Naive thymus-derived CD8-positive, alpha-beta T cell (primary cell): ENCODE data around the gene BRD8. TPM values are rescaled to one million over a fixed set of nuclear protein-coding genes. Genes with fewer than 3 reads are reported as not detected.
"Not testable (repeated sequence)": the region's sequence is repeated elsewhere in the genome, so short reads cannot be mapped to it uniquely, and the experiment has no call there.

ENCODE experiments used
- ATAC-seq, 2 donors: fragments of 150-1000 bp; cut with Tn5 transposase in 1 of 2; sonication (Bioruptor Pico), chemical (Tn5 transposase) in 1 of 2; 1 replicate in 1 of 2; 2 replicates in 1 of 2; pipeline ENCODE4 v1.10.0; 2021; ENCODE audit warnings: mild to moderate bottlenecking in 2 of 2, moderate library complexity in 2 of 2
- POLR2A ChIA-PET: fragments of 350-600 bp; sonication (Branson Sonifier 250); formaldehyde crosslinking; loops from one replicate; lab custom pipeline; 2021; ENCODE audit warnings: antibody characterized with exemption; lab: Charles Lee
- DNase-seq, 10 donors: peaks; one replicate each; pipeline versions ENCODE4 v3.0.0 to v3.0.0-alpha.2; 2020 to 2022
- H3K27ac Mint-ChIP-seq, 10 donors: one replicate each; pipeline ENCODE4 v1.8.0; 2020 to 2022; ENCODE audit warnings: mild to moderate bottlenecking in 10 of 10, mixed read lengths in 10 of 10, moderate library complexity in 4 of 10, inconsistent platforms in 1 of 10
- H3K27me3 Mint-ChIP-seq, 5 donors: one replicate each; pipeline ENCODE4 v1.8.0; 2021 to 2022; ENCODE audit warnings: mixed read lengths in 5 of 5
- H3K36me3 Mint-ChIP-seq, 3 donors: one replicate each; pipeline ENCODE4 v1.8.0; 2020 to 2022; ENCODE audit warnings: mixed read lengths in 3 of 3, mild to moderate bottlenecking in 2 of 3, inconsistent platforms in 1 of 3
- H3K4me1 Mint-ChIP-seq, 4 donors: one replicate each; pipeline ENCODE4 v1.8.0; 2021 to 2022; ENCODE audit warnings: mixed read lengths in 4 of 4
- H3K4me3 Mint-ChIP-seq, 10 donors: one replicate each; pipeline ENCODE4 v1.8.0; 2020 to 2022; ENCODE audit warnings: mild to moderate bottlenecking in 10 of 10, mixed read lengths in 10 of 10, moderate library complexity in 6 of 10, inconsistent platforms in 1 of 10
- H3K9me3 Mint-ChIP-seq, 9 donors: one replicate each; pipeline ENCODE4 v1.8.0; 2020 to 2022; ENCODE audit warnings: mixed read lengths in 9 of 9, mild to moderate bottlenecking in 3 of 9, inconsistent platforms in 1 of 9, moderate library complexity in 1 of 9
- polyA plus RNA-seq, 3 donors: library from polyadenylated mRNA; unstranded; fragments of 300-500 nt; fragmentation: Illumina TruSeq; gene quantifications; one replicate each; pipeline ENCODE4 v1.2.3, GENCODE V29; 2021
- total RNA-seq, 8 experiments: library from RNA in 2 of 8; stranded (reverse) in 2 of 8; gene quantifications; one replicate each; pipeline ENCODE4 v1.2.3 and lab custom pipeline; 2021 to 2026

The BRD8 gene
- total and polyA plus RNA-seq, 5 experiments from 2014 or later = 24.0 to 77.4 (median 37.7) TPM

GRCh38 chr5:138155977-138156376, 22.5 kb downstream of the BRD8 start:
- POLR2A ChIA-PET = interaction anchor here (0.7 kb wide), 1 partner anchor 62 kb away, joined by 3 read pairs; no protein-coding TSS in a partner anchor
- Mint-ChIP-seq H3K27ac (peak overlapping the region in 1 of 10 donors; percentile 24), H3K36me3 (peaks cover 18 to 53% (median 38%) of the 10 kb centered on the region in 3 donors)
- not testable (repeated sequence) for H3K4me3 Mint-ChIP-seq, DNase-seq, H3K4me1 Mint-ChIP-seq, ATAC-seq, H3K27me3 Mint-ChIP-seq, H3K9me3 Mint-ChIP-seq

GRCh38 chr5:138149530-138149929, 28.9 kb downstream of the BRD8 start:
- ATAC-seq (no peak), DNase-seq (no peak)
- POLR2A ChIA-PET = no interaction called here
- Mint-ChIP-seq H3K9me3 (no peaks in the 10 kb centered on the region), H3K27me3 (no peaks in the 10 kb centered on the region), H3K36me3 (no peaks in the 10 kb centered on the region), H3K4me1 (no peaks in the 10 kb centered on the region), H3K4me3 (no peak overlapping the region), H3K27ac (peak overlapping the region in 1 of 10 donors; percentile 66)

- Mint-ChIP-seq H3K4me1 (no peaks in the 10 kb centered on the region), H3K9me3 (no peaks in the 10 kb centered on the region), H3K36me3 (no peaks in the 10 kb centered on the region), H3K27ac (no peak overlapping the region), H3K27me3 (no peaks in the 10 kb centered on the region), H3K4me3 (no peak overlapping the region)
- ATAC-seq (no peak), DNase-seq (no peak)
- POLR2A ChIA-PET = no interaction called here
Observed at GRCh38 chr5:138148811-138149210, 29.6 kb downstream of the BRD8 start.

GRCh38 chr5:138143578-138143977, 34.9 kb downstream of the BRD8 start:
- POLR2A ChIA-PET, H3K27ac Mint-ChIP-seq, H3K4me3 Mint-ChIP-seq, H3K36me3 Mint-ChIP-seq, H3K9me3 Mint-ChIP-seq, DNase-seq, ATAC-seq, H3K4me1 Mint-ChIP-seq, H3K27me3 Mint-ChIP-seq: not testable (repeated sequence)

GRCh38 chr5:138141734-138142133, 36.7 kb downstream of the BRD8 start:
- no peak overlapping the region for H3K4me3 Mint-ChIP-seq
- H3K27ac Mint-ChIP-seq = no peak overlapping the region
- DNase-seq (no peak), ATAC-seq (no peak)
- H3K4me1 Mint-ChIP-seq = peaks cover 0 to 5% (median 2%) of the 10 kb centered on the region in 4 donors
- H3K27me3 Mint-ChIP-seq = peaks cover 4 to 14% (median 9%) of the 10 kb centered on the region in 5 donors
- H3K36me3 Mint-ChIP-seq = no peaks in the 10 kb centered on the region
- POLR2A ChIA-PET = no interaction called here
- H3K9me3 Mint-ChIP-seq = no peaks in the 10 kb centered on the region

GRCh38 chr5:138140268-138140667, 38.2 kb downstream of the BRD8 start:
- ATAC-seq (no peak), DNase-seq (no peak)
- peaks cover 0 to 5% (median 2%) of the 10 kb centered on the region in 4 donors for H3K4me1 Mint-ChIP-seq
- H3K4me3 Mint-ChIP-seq = no peak overlapping the region
- peaks cover 7 to 25% (median 17%) of the 10 kb centered on the region in 5 donors for H3K27me3 Mint-ChIP-seq
- POLR2A ChIA-PET = no interaction called here
- H3K36me3 Mint-ChIP-seq = no peaks in the 10 kb centered on the region
- H3K27ac Mint-ChIP-seq = no peak overlapping the region
- H3K9me3 Mint-ChIP-seq = no peaks in the 10 kb centered on the region

GRCh38 chr5:138139781-138140090, 38.7 kb downstream of the BRD8 start:
- Mint-ChIP-seq H3K4me1 (peaks cover 0 to 5% (median 2%) of the 10 kb centered on the region in 4 donors), H3K27me3 (peaks cover 7 to 25% (median 18%) of the 10 kb centered on the region in 5 donors), H3K36me3 (no peaks in the 10 kb centered on the region), H3K27ac (no peak overlapping the region), H3K9me3 (no peaks in the 10 kb centered on the region), H3K4me3 (no peak overlapping the region)
- ATAC-seq (no peak), DNase-seq (no peak)
- POLR2A ChIA-PET = no interaction called here

- H3K4me3 Mint-ChIP-seq = peak within 1 kb of the TSS in 1 of 10 donors; percentile 28
- DNase-seq (no peak), ATAC-seq (no peak)
- peaks cover 7 to 25% (median 18%) of the 10 kb centered on the region in 5 donors for H3K27me3 Mint-ChIP-seq
- H3K4me1 Mint-ChIP-seq = peaks cover 0 to 5% (median 2%) of the 10 kb centered on the region in 4 donors
- H3K36me3 Mint-ChIP-seq = no peaks in the 10 kb centered on the region
- no peaks in the 10 kb centered on the region for H3K9me3 Mint-ChIP-seq
- POLR2A ChIA-PET = no interaction called here
- H3K27ac Mint-ChIP-seq = no peak within 1 kb of the TSS
Observed at GRCh38 chr5:138138949-138139780, 39.3 kb downstream of the BRD8 start, which contains the start of gene NME5. TSS of gene NME5 (minus strand) at chr5:138139428. CDS start at chr5:138138780, 648 bp downstream.

GRCh38 chr5:138132543-138132942, 45.9 kb downstream of the BRD8 start:
- Mint-ChIP-seq H3K36me3 (no peaks in the 10 kb centered on the region), H3K9me3 (no peaks in the 10 kb centered on the region), H3K27ac (no peak overlapping the region), H3K27me3 (peaks cover 6 to 27% (median 16%) of the 10 kb centered on the region in 5 donors), H3K4me3 (peak overlapping the region in 3 of 10 donors; percentile 69 to 77 (median 77)), H3K4me1 (peaks cover 0 to 6% (median 2%) of the 10 kb centered on the region in 4 donors)
- ATAC-seq (no peak), DNase-seq (no peak)
- POLR2A ChIA-PET = interaction anchor here (2.0 kb wide), 1 partner anchor 55 kb away, joined by 7 read pairs; no protein-coding TSS in a partner anchor

- no peak overlapping the region for H3K27ac Mint-ChIP-seq
- ATAC-seq (no peak), DNase-seq (no peak)
- peaks cover 6 to 18% (median 9%) of the 10 kb centered on the region in 5 donors for H3K27me3 Mint-ChIP-seq
- H3K9me3 Mint-ChIP-seq = no peaks in the 10 kb centered on the region
- H3K4me3 Mint-ChIP-seq = no peak overlapping the region
- POLR2A ChIA-PET = interaction anchor here (0.7 kb wide), 1 partner anchor 8 kb away, joined by 3 read pairs; no protein-coding TSS in a partner anchor
- H3K4me1 Mint-ChIP-seq = peaks cover 0 to 6% (median 2%) of the 10 kb centered on the region in 4 donors
- H3K36me3 Mint-ChIP-seq = no peaks in the 10 kb centered on the region
Observed at GRCh38 chr5:138129347-138129746, 49.1 kb downstream of the BRD8 start.

GRCh38 chr5:138128334-138128733, 50.1 kb downstream of the BRD8 start:
- Mint-ChIP-seq H3K4me1 (peaks cover 0 to under 1% (median under 1%) of the 10 kb centered on the region in 4 donors), H3K4me3 (no peak overlapping the region), H3K36me3 (no peaks in the 10 kb centered on the region), H3K27me3 (peaks cover under 1 to 13% (median 7%) of the 10 kb centered on the region in 5 donors), H3K27ac (no peak overlapping the region), H3K9me3 (no peaks in the 10 kb centered on the region)
- DNase-seq (no peak), ATAC-seq (no peak)
- POLR2A ChIA-PET = no interaction called here

- Mint-ChIP-seq H3K4me1 (no peaks in the 10 kb centered on the region), H3K27me3 (peaks cover 0 to 2% (median 0%) of the 10 kb centered on the region in 5 donors), H3K4me3 (no peak overlapping the region), H3K27ac (no peak overlapping the region), H3K9me3 (no peaks in the 10 kb centered on the region), H3K36me3 (no peaks in the 10 kb centered on the region)
- ATAC-seq = no peak
- no peak for DNase-seq
- POLR2A ChIA-PET = no interaction called here
Observed at GRCh38 chr5:138115254-138115653, 63.2 kb downstream of the BRD8 start.

GRCh38 chr5:138111937-138112336, 66.5 kb downstream of the BRD8 start:
- ATAC-seq = no peak
- POLR2A ChIA-PET = no interaction called here
- no peaks in the 10 kb centered on the region for H3K9me3 Mint-ChIP-seq

More at GRCh38 chr5:138111937-138112336, 66.5 kb downstream of the BRD8 start:
- H3K27ac Mint-ChIP-seq = no peak overlapping the region
- DNase-seq = no peak
- H3K36me3 Mint-ChIP-seq = no peaks in the 10 kb centered on the region
- H3K4me3 Mint-ChIP-seq = no peak overlapping the region
- peaks cover 0 to 1% (median 0%) of the 10 kb centered on the region in 4 donors for H3K4me1 Mint-ChIP-seq
- peaks cover 0 to 1% (median 0%) of the 10 kb centered on the region in 5 donors for H3K27me3 Mint-ChIP-seq
